K562 (cell line): ENCODE results near the gene TMCC2. TPM values are rescaled to one million over a fixed set of nuclear protein-coding genes. Genes with fewer than 3 reads are reported as not detected.

Source experiments
- FOXP4 ChIP-seq: sonication (generic); formaldehyde crosslinking; IDR thresholded peaks from 2 replicates; pipeline ENCODE4 v1.8.0; 2022; ENCODE audit warnings: mild to moderate bottlenecking, missing genetic modification reagents, borderline replicate concordance
- JUND ChIP-seq, 2 experiments: IDR thresholded peaks; 2 replicates in 1 of 2; 3 replicates in 1 of 2; pipeline ENCODE4 v1.6.1; 2011; ENCODE audit warnings: borderline replicate concordance in 2 of 2, low read depth in 2 of 2, low read length in 2 of 2, improper control_type of control experiment in 1 of 2, missing biosample characterization in 1 of 2, missing genetic modification characterization in 1 of 2, missing genetic modification reagents in 1 of 2
- NR2C2 ChIP-seq, 2 experiments: fragments of 200-800 bp in 1 of 2; sonication (Bioruptor generic) in 1 of 2; sonication (generic) in 1 of 2; formaldehyde crosslinking in 1 of 2; IDR thresholded peaks; 2 replicates each; pipeline versions ENCODE4 v1.6.1 to v1.8.0; 2016 to 2022; ENCODE audit warnings: mild to moderate bottlenecking in 1 of 2, missing compliant biosample characterization in 1 of 2, missing genetic modification characterization in 1 of 2, missing genetic modification reagents in 1 of 2
- PBX2 ChIP-seq, 2 experiments: IDR thresholded peaks in 1 of 2; conservative IDR thresholded peaks in 1 of 2; 2 replicates each; pipeline ENCODE4 v1.6.1; 2016; ENCODE audit warnings: low read depth in 2 of 2, mild to moderate bottlenecking in 1 of 2, missing compliant biosample characterization in 1 of 2, missing genetic modification characterization in 1 of 2, moderate library complexity in 1 of 2
- PKNOX1 ChIP-seq: fragments of 450-650 bp; IDR thresholded peaks from 2 replicates; pipeline ENCODE4 v1.6.1; 2016
- ZNF445 ChIP-seq: fragments of 250-450 bp; sonication (Bioruptor Pico); IDR thresholded peaks from 2 replicates; pipeline ENCODE4 v1.4.0; 2020; ENCODE audit warnings: low read depth, mild to moderate bottlenecking, moderate library complexity
- ZNF584 ChIP-seq: fragments of 200-800 bp; sonication (Bioruptor generic); IDR thresholded peaks from 2 replicates; pipeline ENCODE4 v1.6.1; 2016; ENCODE audit warnings: low read depth, mild to moderate bottlenecking, missing genetic modification characterization, missing compliant biosample characterization
- polyA plus RNA-seq, 8 experiments: library from polyadenylated mRNA; depleted of rRNA in 4 of 8; stranded (reverse) in 5 of 8; unstranded in 3 of 8; fragments of >200 nt; fragmentation: Nextera tagmentation in 2 of 8; fragmentation: Illumina TruSeq in 1 of 8; extraction: Ambion mirVana in 2 of 8; extraction: Trizol in 1 of 8; gene quantifications; 2 replicates each; pipeline versions ENCODE4 v1.2.1 to v1.2.3, GENCODE V29; 2011 to 2014; ENCODE audit warnings: inconsistent platforms in 1 of 8, missing spikeins in 1 of 8
- total RNA-seq, 7 experiments: library from RNA; depleted of rRNA in 6 of 7; stranded (reverse); fragments of >200 nt in 6 of 7; fragmentation: Illumina TruSeq in 2 of 7; extraction: Trizol in 2 of 7; gene quantifications; 2 replicates each; pipeline versions ENCODE4 v1.2.1 to v1.2.3, GENCODE V29; 2011 to 2021; ENCODE audit warnings: low replicate concordance in 1 of 7

Gene TMCC2
- total and polyA plus RNA-seq, 9 of the 15 experiments (the other 6 are each of a cell fraction or from before 2014, with no cell fraction given), result 0.06 to 1.8 (median 0.98) TPM

GRCh38 chr1:205248793-205249601 is 21.3 kb downstream of the TMCC2 start (continued):
- no peak for TF ChIP-seq FOXP4 (CRISPR knock-in tag)
- no peak for TF ChIP-seq ZNF445 (CRISPR knock-in tag)
- TF ChIP-seq JUND (IDR thresholded peaks at IDR 0.05; ENCODE audit: borderline replicate concordance, low read depth, low read length), result peak; percentile 43; the same call in 1 of the 2 replicates
- peak; percentile 35; the same call in 1 of the 3 replicates for TF ChIP-seq JUND (tag; IDR thresholded peaks at IDR 0.05; ENCODE audit: borderline replicate concordance, low read depth, low read length)
- TF ChIP-seq NR2C2 (CRISPR knock-in tag; IDR thresholded peaks at IDR 0.05), result no peak
- TF ChIP-seq NR2C2 (tag; IDR thresholded peaks at IDR 0.05), result no peak
- TF ChIP-seq PBX2 (CRISPR knock-in tag; IDR thresholded peaks at IDR 0.05; ENCODE audit: low read depth), result no peak
- TF ChIP-seq PBX2 (tag; conservative IDR thresholded peaks at IDR 0.05; ENCODE audit: low read depth), result no peak
- TF ChIP-seq PKNOX1, result peak; percentile 19; the same call in 1 of the 2 replicates
- 0 out of 2 replicates have a peak, but pooled peaks have one; percentile 56 for TF ChIP-seq ZNF584 (CRISPR knock-in tag)
